GM21619 (cell line): Measurements from ENCODE around the gene PRRC2A.

Source experiments
- ATAC-seq: cut with Tn5 transposase; IDR thresholded peaks from one replicate; pipeline ENCODE4 v1.9.1; 2021; ENCODE audit not compliant: unreplicated experiment

The PRRC2A gene

GRCh38 chr6:31645325-31645724 lies 24.8 kb downstream of the PRRC2A start:
- no peak for ATAC-seq

- peak; percentile 14 for ATAC-seq
Measured at GRCh38 chr6:31651602-31652191, 31.2 kb downstream of the PRRC2A start.

- peak; percentile 59 for ATAC-seq
Measured at GRCh38 chr6:31652925-31653724, 32.6 kb downstream of the PRRC2A start.

- ATAC-seq, result no peak
Measured at GRCh38 chr6:31654574-31655348, 34.2 kb downstream of the PRRC2A start.

GRCh38 chr6:31655349-31656237 lies 35.1 kb downstream of the PRRC2A start, which contains the start of gene APOM:
Gene APOM, plus strand, starts transcription at chr6:31655894. Its CDS starts 73 bp downstream, at chr6:31655967.
- ATAC-seq, result no peak

GRCh38 chr6:31657406-31658157 lies 37.1 kb downstream of the PRRC2A start:
- no peak for ATAC-seq

- no peak for ATAC-seq
Measured at GRCh38 chr6:31658158-31658688, 37.7 kb downstream of the PRRC2A start.

- no peak for ATAC-seq
Measured at GRCh38 chr6:31658983-31659648, 38.6 kb downstream of the PRRC2A start.

GRCh38 chr6:31659649-31660380 lies 39.3 kb downstream of the PRRC2A start:
- no peak for ATAC-seq

- ATAC-seq, result peak; percentile 41
Measured at GRCh38 chr6:31660381-31661261, 40.1 kb downstream of the PRRC2A start, which contains the start of gene C6orf47. Gene C6orf47, minus strand, starts transcription at chr6:31660778. Its CDS starts 831 bp downstream, at chr6:31659947.

GRCh38 chr6:31661262-31662123 lies 41.0 kb downstream of the PRRC2A start:
- no peak for ATAC-seq

- no peak for ATAC-seq
Measured at GRCh38 chr6:31662124-31662723, 41.7 kb downstream of the PRRC2A start.

- no peak for ATAC-seq
Measured at GRCh38 chr6:31663126-31663960, 42.8 kb downstream of the PRRC2A start.

GRCh38 chr6:31663961-31664789 lies 43.7 kb downstream of the PRRC2A start:
- ATAC-seq, result no peak
